GM12872 (cell line): ENCODE results near the gene MANSC4.

ENCODE experiments used
- CTCF ChIP-seq: IDR thresholded peaks from 3 replicates; pipeline ENCODE4 v1.5.1; 2011; ENCODE audit warnings: low read depth, mild to moderate bottlenecking, low read length, moderate library complexity; ENCODE audit not compliant: insufficient read depth

The MANSC4 gene

GRCh38 chr12:27771481-27772327 lies 8.3 kb downstream of the MANSC4 start:
- TF ChIP-seq CTCF = no peak

- no peak for TF ChIP-seq CTCF
Observed at GRCh38 chr12:27769142-27769673, 10.8 kb downstream of the MANSC4 start.

- no peak for TF ChIP-seq CTCF
Observed at GRCh38 chr12:27766587-27766986, 13.4 kb downstream of the MANSC4 start.

GRCh38 chr12:27762757-27763156 lies 17.3 kb downstream of the MANSC4 start:
- no peak for TF ChIP-seq CTCF

- TF ChIP-seq CTCF = no peak
Observed at GRCh38 chr12:27756670-27757195, 23.3 kb downstream of the MANSC4 start.

GRCh38 chr12:27754795-27755194 lies 25.2 kb downstream of the MANSC4 start:
- no peak for TF ChIP-seq CTCF

- TF ChIP-seq CTCF = no peak
Observed at GRCh38 chr12:27751386-27752047, 28.5 kb downstream of the MANSC4 start.
